Liver (tissue), 9 donors: Measurements from ENCODE around the gene LLGL2. TPM values are rescaled to one million over a fixed set of nuclear protein-coding genes. Genes with fewer than 3 reads are reported as not detected.

Source experiments
- DNase-seq: peaks from one replicate; pipeline ENCODE4 v3.0.0-alpha.2; 2017; ENCODE audit warnings: low spot score
- H3K27ac ChIP-seq, 2 donors: one replicate each; pipeline ENCODE4 v1.7.0; 2013; ENCODE audit warnings: inconsistent platforms in 2 of 2, low read length in 2 of 2, control low read depth in 1 of 2, low read depth in 1 of 2, mild to moderate bottlenecking in 1 of 2
- H3K27me3 ChIP-seq, 4 donors: one replicate each; pipeline versions ENCODE4 v1.6.1 to v1.7.0; 2013; ENCODE audit warnings: low read length in 3 of 4, inconsistent platforms in 1 of 4, mild to moderate bottlenecking in 1 of 4, moderate library complexity in 1 of 4; ENCODE audit not compliant: control insufficient read depth in 4 of 4, insufficient read depth in 4 of 4
- H3K36me3 ChIP-seq, 4 donors: one replicate each; pipeline versions ENCODE4 v1.6.1 to v1.7.0; 2013; ENCODE audit warnings: low read length in 3 of 4, mild to moderate bottlenecking in 3 of 4, low read depth in 1 of 4, moderate library complexity in 1 of 4; ENCODE audit not compliant: control insufficient read depth in 4 of 4, insufficient read depth in 3 of 4
- H3K4me1 ChIP-seq, 4 donors: one replicate each; pipeline versions ENCODE4 v1.6.1 to v1.7.0; 2013; ENCODE audit warnings: low read length in 3 of 4, mild to moderate bottlenecking in 3 of 4, moderate library complexity in 1 of 4; ENCODE audit not compliant: control insufficient read depth in 4 of 4, insufficient read depth in 4 of 4
- H3K4me3 ChIP-seq, 3 donors: one replicate each; pipeline versions ENCODE4 v1.6.1 to v1.7.0; 2013; ENCODE audit warnings: low read length in 3 of 3, control low read depth in 1 of 3, low read depth in 1 of 3, mild to moderate bottlenecking in 1 of 3
- H3K9ac ChIP-seq, 2 donors: one replicate each; pipeline ENCODE4 v1.7.0; 2013; ENCODE audit warnings: low read length in 2 of 2, mild to moderate bottlenecking in 2 of 2, moderate library complexity in 2 of 2, control low read depth in 1 of 2, low read depth in 1 of 2
- H3K9me3 ChIP-seq, 4 donors: one replicate each; pipeline versions ENCODE4 v1.6.1 to v1.7.0; 2013; ENCODE audit warnings: low read length in 3 of 4; ENCODE audit not compliant: control insufficient read depth in 4 of 4
- EGR1 ChIP-seq, 2 donors: IDR thresholded peaks; 2 replicates each; pipeline ENCODE4 v1.6.1; 2016 to 2018; ENCODE audit warnings: antibody characterized with exemption in 2 of 2, low read depth in 2 of 2
- FOXA1 ChIP-seq: IDR thresholded peaks from 2 replicates; pipeline ENCODE4 v1.6.1; 2016; ENCODE audit warnings: antibody characterized with exemption
- FOXA2 ChIP-seq: IDR thresholded peaks from 2 replicates; pipeline ENCODE4 v1.6.1; 2016; ENCODE audit warnings: antibody characterized with exemption
- GABPA ChIP-seq, 2 donors: IDR thresholded peaks in 1 of 2; conservative IDR thresholded peaks in 1 of 2; 2 replicates each; pipeline ENCODE4 v1.6.1; 2016; ENCODE audit warnings: antibody characterized with exemption in 2 of 2, mild to moderate bottlenecking in 1 of 2, moderate library complexity in 1 of 2
- HNF4A ChIP-seq, 2 donors: conservative IDR thresholded peaks; 2 replicates each; pipeline ENCODE4 v1.6.1; 2016; ENCODE audit warnings: antibody characterized with exemption in 2 of 2, mild to moderate bottlenecking in 2 of 2
- HNF4G ChIP-seq: IDR thresholded peaks from 2 replicates; pipeline ENCODE4 v1.6.1; 2016; ENCODE audit warnings: antibody characterized with exemption
- JUND ChIP-seq, 2 donors: IDR thresholded peaks; 2 replicates each; pipeline ENCODE4 v1.6.1; 2016; ENCODE audit warnings: antibody characterized with exemption in 2 of 2
- NR2F2 ChIP-seq: IDR thresholded peaks from 2 replicates; pipeline ENCODE4 v1.6.1; 2016; ENCODE audit warnings: antibody characterized with exemption
- RAD21 ChIP-seq, 2 donors: IDR thresholded peaks; 2 replicates each; pipeline ENCODE4 v1.6.1; 2016; ENCODE audit warnings: antibody characterized with exemption in 2 of 2, mild to moderate bottlenecking in 2 of 2
- RXRA ChIP-seq, 2 donors: IDR thresholded peaks; 2 replicates each; pipeline ENCODE4 v1.6.1; 2017 to 2018; ENCODE audit warnings: antibody characterized with exemption in 2 of 2, mild to moderate bottlenecking in 1 of 2
- SP1 ChIP-seq: IDR thresholded peaks from 2 replicates; pipeline ENCODE4 v1.6.1; 2018; ENCODE audit warnings: antibody characterized with exemption, mild to moderate bottlenecking
- TAF1 ChIP-seq: conservative IDR thresholded peaks from 2 replicates; pipeline ENCODE4 v1.6.1; 2016; ENCODE audit warnings: antibody characterized with exemption, mild to moderate bottlenecking
- YY1 ChIP-seq: IDR thresholded peaks from 2 replicates; pipeline ENCODE4 v1.6.1; 2016; ENCODE audit warnings: antibody characterized with exemption, mild to moderate bottlenecking
- WGBS: extraction: QIAGEN DNeasy Blood & Tissue Kit; methylation state at CpG from one replicate; pipeline ENCODE4 v1.1.7; 2013; 5-methylcytosine and 5-hydroxymethylcytosine counted together
- polyA plus RNA-seq, 2 donors: library from polyadenylated mRNA; stranded (reverse) in 1 of 2; unstranded in 1 of 2; fragments of 200-250 nt in 1 of 2; fragments of >200 nt in 1 of 2; fragmentation: Nextera tagmentation in 1 of 2; extraction: Ambion mirVana in 1 of 2; gene quantifications; one replicate each; pipeline versions ENCODE4 v1.2.1 to v1.2.3, GENCODE V29; 2013 to 2015
- total RNA-seq, 2 donors: library from RNA; depleted of rRNA; stranded (reverse); fragments of >200 nt; gene quantifications; one replicate each; pipeline ENCODE4 v1.2.3, GENCODE V29; 2014
- TF ChIP-seq, protein P1 (sequence below): IDR thresholded peaks from 2 replicates; pipeline ENCODE4 v1.6.1; 2016; ENCODE audit warnings: antibody characterized with exemption
- TF ChIP-seq, protein P2 (sequence below): IDR thresholded peaks from 2 replicates; pipeline ENCODE4 v1.6.1; 2016; ENCODE audit warnings: antibody characterized with exemption
- TF ChIP-seq, protein P3 (sequence below): fragments of 150-350 bp; IDR thresholded peaks from 2 replicates; pipeline ENCODE4 v1.5.1; 2017; ENCODE audit warnings: improper control_type of control experiment, low read depth, low read length; ENCODE audit not compliant: missing input control
- TF ChIP-seq, protein P4 (sequence below): IDR thresholded peaks from 2 replicates; pipeline ENCODE4 v1.6.1; 2016; ENCODE audit warnings: antibody characterized with exemption
- TF ChIP-seq, protein P5 (sequence below): IDR thresholded peaks from 2 replicates; pipeline ENCODE4 v1.6.1; 2016; ENCODE audit warnings: antibody characterized with exemption, mild to moderate bottlenecking
- donor health status: healthy.
- donor health status: healthy.
- donor health status: healthy.
- donor health status: healthy.
- donor health status: healthy.

Gene LLGL2
- total and polyA plus RNA-seq, 4 donors: 23.2 to 69.6 (median 38.5) TPM

DNA sequence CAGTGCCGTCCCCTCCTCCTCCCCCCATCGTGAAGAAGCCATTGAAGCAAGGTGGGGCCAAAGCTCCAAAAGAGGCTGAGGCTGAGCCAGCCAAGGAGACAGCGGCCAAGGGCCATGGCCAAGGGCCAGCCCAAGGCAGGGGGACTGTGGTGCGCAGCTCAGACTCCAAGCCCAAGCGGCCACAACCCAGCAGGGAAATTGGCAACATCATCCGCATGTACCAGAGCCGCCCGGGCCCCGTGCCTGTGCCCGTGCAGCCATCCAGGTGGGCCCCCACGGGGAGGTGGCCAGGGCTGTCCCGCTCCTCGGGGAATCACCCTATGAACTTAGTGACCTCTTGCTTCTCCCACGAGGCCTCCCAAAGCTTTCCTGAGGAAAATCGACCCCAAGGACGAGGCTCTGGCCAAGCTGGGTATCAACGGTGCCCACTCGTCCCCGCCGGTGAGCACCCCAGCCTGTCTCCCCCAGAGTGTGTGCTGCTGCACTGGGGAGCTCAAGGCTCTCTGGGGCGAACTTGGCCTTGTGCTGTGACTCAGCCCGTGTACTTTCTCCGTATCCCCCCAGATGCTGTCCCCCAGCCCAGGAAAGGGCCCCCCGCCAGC lies 91.1 kb downstream of the LLGL2 start:
- no peak for TF ChIP-seq RXRA (IDR thresholded peaks at IDR 0.05)
- no peak for TF ChIP-seq GABPA (IDR thresholded peaks at IDR 0.05 in 1 of 2, conservative IDR thresholded peaks at IDR 0.05 in 1 of 2)
- TF ChIP-seq, protein P1, sequence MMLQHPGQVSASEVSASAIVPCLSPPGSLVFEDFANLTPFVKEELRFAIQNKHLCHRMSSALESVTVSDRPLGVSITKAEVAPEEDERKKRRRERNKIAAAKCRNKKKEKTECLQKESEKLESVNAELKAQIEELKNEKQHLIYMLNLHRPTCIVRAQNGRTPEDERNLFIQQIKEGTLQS: no peak
- TF ChIP-seq, protein P2, sequence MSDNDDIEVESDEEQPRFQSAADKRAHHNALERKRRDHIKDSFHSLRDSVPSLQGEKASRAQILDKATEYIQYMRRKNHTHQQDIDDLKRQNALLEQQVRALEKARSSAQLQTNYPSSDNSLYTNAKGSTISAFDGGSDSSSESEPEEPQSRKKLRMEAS: no peak
- TF ChIP-seq YY1: no peak
- TF ChIP-seq, protein P3, sequence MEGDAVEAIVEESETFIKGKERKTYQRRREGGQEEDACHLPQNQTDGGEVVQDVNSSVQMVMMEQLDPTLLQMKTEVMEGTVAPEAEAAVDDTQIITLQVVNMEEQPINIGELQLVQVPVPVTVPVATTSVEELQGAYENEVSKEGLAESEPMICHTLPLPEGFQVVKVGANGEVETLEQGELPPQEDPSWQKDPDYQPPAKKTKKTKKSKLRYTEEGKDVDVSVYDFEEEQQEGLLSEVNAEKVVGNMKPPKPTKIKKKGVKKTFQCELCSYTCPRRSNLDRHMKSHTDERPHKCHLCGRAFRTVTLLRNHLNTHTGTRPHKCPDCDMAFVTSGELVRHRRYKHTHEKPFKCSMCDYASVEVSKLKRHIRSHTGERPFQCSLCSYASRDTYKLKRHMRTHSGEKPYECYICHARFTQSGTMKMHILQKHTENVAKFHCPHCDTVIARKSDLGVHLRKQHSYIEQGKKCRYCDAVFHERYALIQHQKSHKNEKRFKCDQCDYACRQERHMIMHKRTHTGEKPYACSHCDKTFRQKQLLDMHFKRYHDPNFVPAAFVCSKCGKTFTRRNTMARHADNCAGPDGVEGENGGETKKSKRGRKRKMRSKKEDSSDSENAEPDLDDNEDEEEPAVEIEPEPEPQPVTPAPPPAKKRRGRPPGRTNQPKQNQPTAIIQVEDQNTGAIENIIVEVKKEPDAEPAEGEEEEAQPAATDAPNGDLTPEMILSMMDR: no peak
- TF ChIP-seq, protein P4, sequence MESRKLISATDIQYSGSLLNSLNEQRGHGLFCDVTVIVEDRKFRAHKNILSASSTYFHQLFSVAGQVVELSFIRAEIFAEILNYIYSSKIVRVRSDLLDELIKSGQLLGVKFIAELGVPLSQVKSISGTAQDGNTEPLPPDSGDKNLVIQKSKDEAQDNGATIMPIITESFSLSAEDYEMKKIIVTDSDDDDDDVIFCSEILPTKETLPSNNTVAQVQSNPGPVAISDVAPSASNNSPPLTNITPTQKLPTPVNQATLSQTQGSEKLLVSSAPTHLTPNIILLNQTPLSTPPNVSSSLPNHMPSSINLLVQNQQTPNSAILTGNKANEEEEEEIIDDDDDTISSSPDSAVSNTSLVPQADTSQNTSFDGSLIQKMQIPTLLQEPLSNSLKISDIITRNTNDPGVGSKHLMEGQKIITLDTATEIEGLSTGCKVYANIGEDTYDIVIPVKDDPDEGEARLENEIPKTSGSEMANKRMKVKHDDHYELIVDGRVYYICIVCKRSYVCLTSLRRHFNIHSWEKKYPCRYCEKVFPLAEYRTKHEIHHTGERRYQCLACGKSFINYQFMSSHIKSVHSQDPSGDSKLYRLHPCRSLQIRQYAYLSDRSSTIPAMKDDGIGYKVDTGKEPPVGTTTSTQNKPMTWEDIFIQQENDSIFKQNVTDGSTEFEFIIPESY: no peak
- TF ChIP-seq RAD21 (IDR thresholded peaks at IDR 0.05): no peak
- no peak for TF ChIP-seq NR2F2
- TF ChIP-seq FOXA2: no peak
- TF ChIP-seq FOXA1: no peak
- TF ChIP-seq EGR1 (IDR thresholded peaks at IDR 0.05; ENCODE audit: low read depth in 2 of 2): no peak
- no peaks in the 10 kb centered on the region for H3K27me3 ChIP-seq
- DNase-seq: no peak
- H3K36me3 ChIP-seq: peaks cover 0 to 45% (median 6%) of the 10 kb centered on the region in 4 donors
- no peaks in the 10 kb centered on the region for H3K9me3 ChIP-seq
- H3K27ac ChIP-seq: no peak overlapping the region
- no peak overlapping the region for H3K9ac ChIP-seq
- WGBS: 91% methylated on average over 24 of the region's 24 CpGs
- H3K4me1 ChIP-seq: peaks cover 0 to 6% (median 2%) of the 10 kb centered on the region in 4 donors
- no peak overlapping the region for H3K4me3 ChIP-seq

DNA sequence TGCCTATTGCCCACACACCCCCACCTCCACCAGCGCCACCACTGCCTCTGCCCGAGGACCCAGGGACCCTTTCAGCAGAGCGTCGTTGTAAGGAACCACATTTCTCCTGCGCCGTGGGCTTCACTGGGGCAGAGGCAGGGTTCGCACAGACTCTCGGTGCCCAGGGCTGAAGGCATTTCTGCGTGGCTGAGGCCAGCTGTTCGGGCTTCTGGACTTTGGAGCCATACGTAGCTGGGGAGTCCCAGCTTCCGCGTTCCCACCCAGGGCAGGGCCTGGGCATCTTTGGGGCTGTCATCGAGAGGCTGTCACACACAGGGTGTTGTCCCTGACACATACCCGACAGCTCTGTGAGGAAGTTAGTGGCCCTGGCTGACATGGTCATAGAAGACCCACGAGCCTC lies 91.7 kb downstream of the LLGL2 start:
- no peak overlapping the region for H3K4me3 ChIP-seq
- WGBS: 87% methylated on average over 16 of the region's 16 CpGs
- no peak for TF ChIP-seq NR2F2
- TF ChIP-seq JUND (IDR thresholded peaks at IDR 0.05): no peak
- TF ChIP-seq, protein P5, sequence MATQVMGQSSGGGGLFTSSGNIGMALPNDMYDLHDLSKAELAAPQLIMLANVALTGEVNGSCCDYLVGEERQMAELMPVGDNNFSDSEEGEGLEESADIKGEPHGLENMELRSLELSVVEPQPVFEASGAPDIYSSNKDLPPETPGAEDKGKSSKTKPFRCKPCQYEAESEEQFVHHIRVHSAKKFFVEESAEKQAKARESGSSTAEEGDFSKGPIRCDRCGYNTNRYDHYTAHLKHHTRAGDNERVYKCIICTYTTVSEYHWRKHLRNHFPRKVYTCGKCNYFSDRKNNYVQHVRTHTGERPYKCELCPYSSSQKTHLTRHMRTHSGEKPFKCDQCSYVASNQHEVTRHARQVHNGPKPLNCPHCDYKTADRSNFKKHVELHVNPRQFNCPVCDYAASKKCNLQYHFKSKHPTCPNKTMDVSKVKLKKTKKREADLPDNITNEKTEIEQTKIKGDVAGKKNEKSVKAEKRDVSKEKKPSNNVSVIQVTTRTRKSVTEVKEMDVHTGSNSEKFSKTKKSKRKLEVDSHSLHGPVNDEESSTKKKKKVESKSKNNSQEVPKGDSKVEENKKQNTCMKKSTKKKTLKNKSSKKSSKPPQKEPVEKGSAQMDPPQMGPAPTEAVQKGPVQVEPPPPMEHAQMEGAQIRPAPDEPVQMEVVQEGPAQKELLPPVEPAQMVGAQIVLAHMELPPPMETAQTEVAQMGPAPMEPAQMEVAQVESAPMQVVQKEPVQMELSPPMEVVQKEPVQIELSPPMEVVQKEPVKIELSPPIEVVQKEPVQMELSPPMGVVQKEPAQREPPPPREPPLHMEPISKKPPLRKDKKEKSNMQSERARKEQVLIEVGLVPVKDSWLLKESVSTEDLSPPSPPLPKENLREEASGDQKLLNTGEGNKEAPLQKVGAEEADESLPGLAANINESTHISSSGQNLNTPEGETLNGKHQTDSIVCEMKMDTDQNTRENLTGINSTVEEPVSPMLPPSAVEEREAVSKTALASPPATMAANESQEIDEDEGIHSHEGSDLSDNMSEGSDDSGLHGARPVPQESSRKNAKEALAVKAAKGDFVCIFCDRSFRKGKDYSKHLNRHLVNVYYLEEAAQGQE: no peak
- TF ChIP-seq FOXA1: no peak
- TF ChIP-seq, protein P3: no peak
- no peak for TF ChIP-seq SP1
- TF ChIP-seq RAD21 (IDR thresholded peaks at IDR 0.05): no peak
- TF ChIP-seq EGR1 (IDR thresholded peaks at IDR 0.05; ENCODE audit: low read depth in 2 of 2): no peak
- TF ChIP-seq FOXA2: no peak
- TF ChIP-seq HNF4A (conservative IDR thresholded peaks at IDR 0.05): no peak
- TF ChIP-seq, protein P2: no peak
- no peak for TF ChIP-seq TAF1
- TF ChIP-seq, protein P4: no peak
- no peak for TF ChIP-seq HNF4G
- no peak for TF ChIP-seq RXRA (IDR thresholded peaks at IDR 0.05)
- TF ChIP-seq GABPA (IDR thresholded peaks at IDR 0.05 in 1 of 2, conservative IDR thresholded peaks at IDR 0.05 in 1 of 2): no peak
- TF ChIP-seq YY1: no peak

More for the DNA sequence above, 91.7 kb downstream of the LLGL2 start:
- Histone ChIP-seq H3K9ac (no peak overlapping the region), H3K27ac (no peak overlapping the region), H3K36me3 (peaks cover 0 to 44% (median 6%) of the 10 kb centered on the region in 4 donors), H3K4me1 (peaks cover 0 to 6% (median 2%) of the 10 kb centered on the region in 4 donors), H3K9me3 (no peaks in the 10 kb centered on the region), H3K27me3 (no peaks in the 10 kb centered on the region)
- no peak for DNase-seq
